ENCODE results near the gene OR6X1.
A peak's percentile ranks its signal among the peaks of the same experiment; 100 is the strongest.
"Not testable (repeated sequence)": the region's sequence is repeated elsewhere in the genome, so short reads cannot be mapped to it uniquely, and the experiment has no call there.

Gene OR6X1

DNA sequence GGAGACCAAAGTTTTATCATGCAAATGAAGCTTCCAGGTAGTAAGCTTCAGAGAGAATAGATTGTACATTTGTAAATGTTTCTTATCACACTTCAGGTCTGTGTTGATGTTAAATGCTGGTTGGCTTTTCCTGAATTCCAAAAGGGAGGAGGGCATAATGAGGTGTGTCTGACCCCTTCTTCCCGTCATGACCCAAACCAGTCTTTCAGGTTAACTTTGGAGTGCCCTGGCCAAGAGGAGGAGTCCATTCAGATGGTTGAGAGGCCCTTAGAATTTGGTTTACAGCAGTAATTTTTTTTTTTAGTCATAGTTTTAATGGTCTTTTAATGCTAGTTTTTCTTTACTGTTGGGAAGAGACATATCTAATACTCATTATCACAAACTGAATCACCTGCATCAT is 2.5 kb downstream of the OR6X1 start:
- no peak for DNase-seq

DNA sequence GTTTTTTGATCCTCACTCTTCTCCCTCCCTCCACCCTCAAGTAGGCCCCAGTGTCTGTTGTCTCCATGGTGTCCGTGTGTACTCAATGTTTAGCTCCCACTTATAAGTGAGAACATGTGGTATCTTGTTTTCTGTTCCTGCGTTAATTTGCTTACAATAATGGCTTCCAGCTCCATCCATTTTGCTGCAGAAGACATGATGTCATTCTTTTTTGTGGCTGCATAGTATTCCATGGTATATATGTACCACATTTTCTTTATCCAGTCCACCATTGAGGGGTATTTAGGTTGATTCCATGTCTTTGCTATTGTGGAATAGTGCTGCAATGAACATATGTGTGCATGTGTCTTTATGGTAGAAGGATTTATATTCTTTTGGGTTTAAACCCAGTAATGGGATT is 6.0 kb downstream of the OR6X1 start:
- not testable (repeated sequence) for DNase-seq

DNA sequence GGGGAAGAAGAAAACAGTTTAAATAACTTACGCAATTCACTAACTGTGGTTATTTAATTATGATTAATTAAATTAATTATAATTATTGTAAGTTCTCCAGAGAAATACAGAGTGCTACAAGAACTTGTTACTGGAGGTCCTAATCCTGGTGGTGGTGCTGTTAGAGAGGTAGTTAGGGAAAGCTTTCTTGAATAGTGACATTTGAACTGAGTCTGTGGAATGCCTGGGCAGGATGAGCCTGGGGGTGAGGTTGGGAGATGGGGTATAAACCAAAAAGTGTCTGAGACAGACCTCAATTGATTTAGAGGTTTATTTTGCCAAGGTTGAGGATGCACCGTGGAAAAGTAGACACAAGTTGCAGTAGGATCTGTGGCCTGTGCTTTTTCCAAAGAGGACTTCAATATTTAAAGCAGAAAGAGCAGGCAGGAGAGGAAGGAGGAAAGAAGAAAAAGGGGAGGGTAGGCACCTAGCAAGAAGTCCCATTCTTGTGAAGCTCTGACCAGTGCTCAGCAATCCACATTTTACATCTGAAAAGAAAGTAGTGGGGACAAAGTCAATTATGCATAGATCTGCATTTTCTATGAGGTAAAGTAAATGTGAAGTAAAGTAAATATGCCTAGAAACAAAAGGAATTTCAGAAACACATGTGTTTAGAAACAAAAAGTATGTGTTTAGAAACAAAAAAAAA is 8.4 kb downstream of the OR6X1 start:
- no peak for DNase-seq

DNA sequence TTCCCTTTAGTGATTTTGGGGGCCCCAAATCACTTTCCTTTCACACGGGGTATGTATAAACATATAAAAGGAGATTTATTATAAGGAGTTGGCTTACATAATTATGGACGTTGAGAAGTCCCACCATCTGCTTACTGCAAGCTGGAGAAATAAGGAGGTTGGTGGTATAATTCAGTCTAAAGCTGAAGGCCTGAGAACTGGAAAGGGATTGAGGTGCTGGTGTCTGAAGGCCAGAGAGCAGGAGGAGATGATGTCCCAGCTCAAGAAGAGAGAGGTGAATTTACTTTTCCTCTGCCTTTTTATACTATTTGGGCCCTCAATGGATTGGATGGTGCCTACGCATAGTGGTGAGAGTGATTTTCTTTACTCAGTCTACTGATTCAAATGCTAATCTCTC is 11.6 kb downstream of the OR6X1 start:
- DNase-seq: no peak

DNA sequence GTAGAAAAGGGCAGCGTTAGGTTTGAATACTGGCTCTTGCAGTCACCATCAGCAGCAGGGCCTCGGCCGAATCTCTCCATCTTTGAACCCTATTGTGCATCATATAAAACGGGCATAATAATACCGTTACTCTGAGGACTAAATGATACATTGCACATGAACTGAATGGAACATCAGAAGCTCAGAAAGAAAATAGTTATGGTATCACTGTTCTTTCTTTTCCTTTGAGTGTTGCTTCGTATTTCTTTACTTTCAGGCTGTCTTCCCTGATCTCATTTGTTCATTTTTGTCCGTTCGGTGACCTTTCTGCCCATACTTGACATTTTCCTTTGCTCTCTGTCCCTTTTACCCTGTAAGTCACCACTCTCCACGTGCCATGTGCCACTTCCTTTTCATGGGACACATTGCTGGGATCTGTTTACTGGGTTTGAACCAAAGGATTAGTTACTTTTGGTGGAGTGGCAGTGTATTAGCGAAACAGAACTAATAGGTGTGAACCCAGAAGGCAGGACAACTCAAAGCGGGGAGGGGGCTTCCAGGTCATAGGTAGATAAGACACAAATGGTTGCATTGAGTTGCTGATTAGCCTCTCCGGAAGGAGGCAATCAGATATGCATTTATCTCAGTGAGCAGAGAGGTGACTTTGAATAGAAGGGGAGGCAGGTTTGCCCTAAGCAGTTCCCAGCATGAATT is 12.1 kb downstream of the OR6X1 start:
- peak; percentile 78 for DNase-seq

DNA sequence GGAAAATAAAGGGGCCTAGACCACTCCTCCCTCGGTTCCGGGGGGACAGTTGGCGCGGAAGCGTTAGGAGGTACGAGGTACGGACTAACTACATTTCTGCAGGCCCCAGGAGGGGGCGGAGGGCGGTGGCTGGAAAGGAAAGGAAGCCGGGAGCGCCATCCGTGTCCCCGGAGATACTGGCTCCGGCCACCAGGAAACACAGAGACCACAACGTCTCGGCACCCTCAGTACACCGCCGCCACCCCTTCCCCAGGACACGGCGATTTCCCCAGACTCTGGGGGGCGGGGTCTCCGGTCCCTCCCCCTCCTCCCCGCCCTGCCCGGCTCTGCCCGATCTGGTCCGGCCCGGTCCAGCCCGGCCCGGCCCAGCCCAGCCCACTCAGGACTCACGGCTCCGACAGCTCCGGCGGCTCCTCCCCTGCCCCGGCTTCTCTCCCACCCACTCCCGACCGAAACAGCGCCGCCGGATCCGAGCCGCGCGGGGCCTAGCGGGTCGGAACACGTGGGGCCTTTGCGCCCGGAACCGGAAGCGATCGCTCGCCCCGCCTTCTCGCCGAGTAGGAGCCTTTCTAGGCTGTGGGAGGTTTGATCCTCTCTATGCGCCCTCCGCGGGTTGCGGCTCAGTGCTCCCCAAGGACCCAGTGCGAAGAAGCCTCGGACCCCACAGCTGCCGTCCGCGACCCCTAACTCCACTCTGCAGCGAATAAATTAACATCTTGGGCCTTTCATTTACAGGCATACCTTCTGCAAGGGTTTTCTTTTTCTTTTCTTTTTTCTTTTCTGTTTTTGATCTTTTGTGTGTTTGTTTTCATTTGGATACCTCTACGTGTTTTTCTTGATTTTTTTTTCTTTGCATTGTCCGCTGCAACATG is 12.9 kb downstream of the OR6X1 start, which contains the start of gene ZNF202:
Gene ZNF202 (minus strand): TSS at position 502 of the 872 bp plus-strand sequence. CDS start 10,772 bp downstream, outside the sequence.
- DNase-seq: peak; percentile 88

DNA sequence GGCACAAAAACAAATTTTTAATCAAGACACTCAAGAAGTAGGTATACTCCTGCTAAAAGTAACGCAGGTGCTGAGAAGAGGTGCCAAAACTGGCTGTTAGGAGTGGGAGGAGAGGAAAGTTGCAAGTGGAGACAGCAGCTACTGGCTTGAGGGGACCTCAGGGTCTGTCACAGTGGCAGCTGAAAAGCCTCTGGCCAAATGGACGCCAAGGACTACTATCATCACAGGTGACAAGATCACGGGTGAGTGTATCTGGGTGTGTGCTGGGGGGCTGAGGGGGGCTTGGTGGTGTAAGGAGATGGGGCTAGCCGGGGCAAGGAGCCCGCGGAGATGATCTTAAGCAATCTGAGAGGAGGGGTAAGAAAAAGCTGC is 13.5 kb downstream of the OR6X1 start:
- no peak for DNase-seq

DNA sequence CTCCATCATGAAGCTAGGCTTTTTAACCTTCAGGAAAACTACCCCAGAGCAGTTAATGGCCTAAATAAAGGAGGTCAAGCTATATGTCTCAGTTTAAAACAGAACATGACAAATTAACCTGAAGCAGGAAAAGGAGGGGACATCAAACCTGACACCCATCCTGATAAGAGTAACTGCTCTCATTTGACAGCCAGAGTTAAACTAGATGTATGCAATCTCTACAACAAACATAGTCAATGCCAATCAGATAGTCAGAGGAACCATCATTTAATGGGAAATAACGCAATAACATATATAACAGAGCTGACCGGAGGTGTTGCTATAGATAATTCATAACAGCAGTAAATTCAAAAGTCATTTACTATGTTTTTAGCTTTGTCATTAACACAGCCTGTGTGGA is 15.9 kb downstream of the OR6X1 start:
- DNase-seq: no peak

DNA sequence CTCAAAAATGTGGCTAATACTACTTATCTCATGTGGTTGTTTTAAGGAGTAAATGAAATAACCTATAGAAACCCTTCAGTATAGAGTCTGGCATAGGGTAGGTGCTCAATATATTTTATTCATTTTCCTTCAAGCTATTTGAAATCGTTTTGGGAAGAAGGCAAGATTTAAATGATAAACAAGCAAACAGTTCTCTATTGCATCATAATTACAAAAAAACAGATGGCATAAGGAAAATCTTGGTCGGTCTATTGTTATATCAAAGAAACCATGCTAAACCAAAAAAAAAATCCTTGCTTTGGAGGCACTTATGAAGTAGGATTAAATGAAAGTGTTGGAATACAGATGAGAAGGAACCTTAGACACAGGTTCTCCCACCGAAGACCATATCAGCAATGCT is 17.5 kb downstream of the OR6X1 start:
- DNase-seq: no peak

DNA sequence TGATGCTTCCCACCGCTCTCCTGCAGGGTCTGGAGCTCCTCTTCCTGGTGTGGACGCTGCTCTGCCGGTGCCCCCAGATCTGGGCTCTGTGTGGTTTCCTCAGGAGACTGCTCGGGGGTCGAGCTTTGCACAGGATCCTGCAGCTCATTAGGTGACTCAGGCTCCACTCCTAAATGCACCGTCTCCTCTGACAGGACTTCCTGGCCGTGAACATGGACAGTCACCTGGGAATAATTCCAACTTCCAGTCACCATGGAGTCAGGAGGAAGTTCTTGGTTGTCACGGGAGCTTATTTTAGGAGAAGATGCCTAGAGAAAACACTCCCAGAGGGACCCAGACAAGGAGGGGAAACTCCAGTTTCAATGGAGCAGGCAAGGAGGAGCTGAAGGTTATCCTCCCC is 24.7 kb downstream of the OR6X1 start:
- no peak for DNase-seq

DNA sequence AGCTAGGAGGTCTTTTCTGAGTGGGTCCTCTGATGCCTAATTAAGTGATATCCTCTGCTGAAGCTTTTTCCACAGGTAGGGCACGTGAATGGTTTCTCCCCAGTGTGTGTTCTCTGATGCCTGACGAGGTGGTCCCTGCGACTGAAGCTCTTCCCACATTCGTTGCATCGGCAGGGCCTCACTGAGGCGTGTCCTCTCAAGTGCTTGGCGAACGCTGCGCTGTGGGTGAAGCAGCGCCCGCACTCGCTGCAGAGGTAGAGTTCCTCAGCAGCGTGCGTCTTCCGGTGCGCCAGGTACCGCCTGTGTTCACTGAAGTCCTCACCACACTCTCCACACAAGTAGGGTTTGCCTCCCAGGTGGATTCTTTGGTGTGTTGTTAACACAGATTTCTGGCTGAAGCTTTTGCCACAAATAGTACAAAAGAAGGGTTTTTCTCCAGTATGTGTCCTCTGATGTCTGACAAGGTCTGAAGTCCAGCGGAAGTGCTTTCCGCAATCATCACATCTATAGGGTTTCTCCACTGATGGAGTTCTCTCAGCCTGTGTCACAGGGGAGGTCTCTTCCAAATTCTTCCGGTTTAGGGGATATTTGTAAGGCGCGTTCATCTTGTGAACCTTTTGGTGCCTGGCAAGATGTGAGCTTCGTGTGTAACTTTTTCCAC is 28.2 kb downstream of the OR6X1 start:
- no peak for DNase-seq

DNA sequence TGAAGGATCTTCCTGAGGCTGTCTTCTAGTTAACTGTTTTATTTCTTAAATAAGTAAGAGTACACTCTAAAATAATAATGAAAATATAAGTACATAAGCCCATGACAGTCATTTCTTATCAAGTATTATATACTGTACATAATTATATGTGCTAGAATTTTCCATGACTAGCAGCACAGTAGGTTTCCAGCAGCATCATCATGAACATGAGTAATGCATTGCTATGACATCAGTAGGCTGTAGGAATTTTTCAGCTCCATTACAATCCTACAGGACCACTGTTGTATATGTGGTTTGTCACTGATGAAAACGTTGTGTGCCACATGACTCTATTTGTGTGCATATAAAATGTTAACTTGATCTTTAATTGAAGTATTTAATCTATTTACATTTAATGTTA is 34.9 kb downstream of the OR6X1 start:
- DNase-seq: no peak

DNA sequence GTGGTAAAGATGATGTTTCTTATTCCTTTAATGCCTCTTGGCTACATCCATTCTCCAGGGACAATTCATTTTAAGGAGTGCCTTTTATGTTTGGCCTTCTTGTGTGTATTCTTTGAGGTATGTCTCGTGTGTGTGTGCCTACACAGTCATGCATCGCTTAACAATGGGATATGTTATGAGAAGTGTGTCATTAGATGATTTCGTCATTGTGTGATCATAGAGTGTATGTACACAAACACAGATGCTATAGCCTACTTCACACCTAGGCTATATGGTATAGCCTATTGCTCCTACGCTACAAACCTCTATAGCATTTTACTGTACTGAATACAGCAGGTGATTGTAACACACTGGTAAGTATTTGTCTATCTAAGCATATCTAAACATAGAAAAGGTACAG is 35.8 kb downstream of the OR6X1 start:
- no peak for DNase-seq

DNA sequence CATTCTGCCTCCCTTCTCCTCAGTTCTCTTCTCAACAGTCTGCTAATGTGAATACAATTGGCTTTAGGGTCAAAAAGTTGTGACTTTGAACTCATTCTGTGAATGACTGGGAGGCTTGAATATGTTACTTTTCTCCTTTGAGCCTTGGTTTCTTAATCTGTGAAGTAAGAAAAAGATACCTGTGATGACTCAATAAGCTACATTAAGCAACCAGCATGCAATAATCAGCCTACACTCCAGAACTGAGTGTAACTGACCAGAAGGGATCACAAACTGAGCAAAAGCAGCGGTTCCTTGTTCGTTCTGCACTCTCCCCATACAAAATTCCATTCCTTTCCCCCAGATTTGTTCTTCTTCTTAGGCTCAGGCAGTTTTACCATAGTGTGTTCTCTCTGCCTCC is 36.3 kb downstream of the OR6X1 start:
- DNase-seq: no peak

DNA sequence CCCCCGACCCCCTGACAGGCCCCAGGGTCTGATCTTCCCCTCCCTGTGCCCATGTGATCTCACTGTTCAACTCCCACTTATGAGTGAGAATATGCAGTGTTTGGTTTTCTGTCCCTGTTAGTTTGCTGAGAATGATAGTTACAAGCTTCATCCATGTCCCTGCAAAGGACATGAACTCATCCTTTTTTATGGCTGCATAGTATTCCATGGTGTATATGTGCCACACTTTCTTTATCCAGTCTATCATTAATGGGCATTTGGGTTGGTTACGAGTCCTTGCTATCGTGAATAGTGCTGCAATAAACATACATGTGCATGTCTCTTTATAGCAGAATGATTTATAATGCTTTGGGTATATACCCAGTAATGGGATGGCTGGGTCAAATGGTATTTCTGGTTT is 41.7 kb downstream of the OR6X1 start:
- not testable (repeated sequence) for DNase-seq

DNA sequence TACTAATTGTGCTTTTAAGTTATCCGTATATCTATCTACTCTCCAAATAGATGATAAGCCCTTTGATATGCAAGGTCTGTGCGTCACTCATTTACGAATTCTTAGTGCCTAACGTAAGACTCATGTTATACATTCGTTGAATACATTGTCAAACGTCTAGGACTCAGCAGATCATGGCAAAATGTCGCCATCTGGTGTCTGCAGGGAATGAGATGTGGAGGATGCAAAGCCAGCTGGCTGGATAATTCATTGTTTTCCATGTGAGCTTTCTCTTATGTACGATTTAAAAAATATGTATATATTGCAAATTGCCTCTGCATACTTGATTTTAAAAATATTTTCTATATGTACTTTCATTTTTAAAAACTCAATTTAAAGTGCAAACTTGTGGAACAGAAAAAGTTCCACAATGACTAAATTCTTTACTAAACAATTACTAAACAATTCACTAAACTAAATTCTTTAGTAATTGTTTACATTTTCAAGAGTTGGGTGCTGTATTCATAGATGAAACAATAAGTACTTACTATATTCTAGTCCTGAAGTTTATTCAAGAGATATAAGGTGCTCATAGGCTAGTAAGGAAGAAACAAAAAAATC is 46.6 kb downstream of the OR6X1 start:
- DNase-seq: peak; percentile 70

DNA sequence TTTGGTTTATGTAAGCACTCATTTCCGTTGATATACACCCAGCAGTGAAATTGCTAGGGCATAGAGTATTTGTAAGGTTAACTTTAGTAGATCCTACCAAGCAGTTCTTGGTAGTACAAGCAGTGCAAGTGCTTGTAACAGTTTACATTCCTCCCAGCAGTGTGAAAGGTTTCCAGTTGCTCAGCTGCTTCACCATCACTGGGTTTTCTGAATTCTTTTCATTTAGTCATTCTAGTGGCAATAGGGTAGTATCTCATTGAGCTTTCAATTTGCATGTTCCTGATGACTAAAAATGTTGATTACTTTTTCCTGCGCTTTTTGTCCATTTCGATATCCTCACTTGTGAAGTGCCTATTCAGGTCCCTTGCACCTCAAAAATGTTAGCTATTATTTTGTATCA is 47.1 kb downstream of the OR6X1 start:
- DNase-seq: no peak

DNA sequence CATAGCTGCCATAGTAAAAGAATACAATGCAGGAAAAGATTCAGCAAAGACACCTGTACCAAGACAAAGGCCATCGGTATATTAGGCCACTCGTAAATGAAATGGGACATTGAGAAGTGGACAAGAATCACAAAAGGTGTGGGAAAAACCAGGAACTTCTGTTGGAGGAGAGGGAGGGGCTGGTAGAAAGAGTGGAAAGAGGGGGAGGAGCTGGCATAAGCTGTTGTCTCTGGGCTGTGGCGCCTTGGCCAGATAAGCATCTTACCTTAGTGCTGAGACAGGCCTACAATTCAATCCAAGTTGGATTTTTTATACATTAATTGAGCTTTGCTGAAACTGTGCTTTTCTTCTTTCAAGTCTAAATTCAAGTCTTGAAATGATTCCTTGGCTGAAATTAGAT is 50.0 kb downstream of the OR6X1 start:
- no peak for DNase-seq
